Spleen (tissue), 7 donors: ENCODE data around the gene LGALS7.

Experiments used
- CTCF ChIP-seq, 11 experiments: fragments of 200-600 bp in 7 of 11; fragments of 450-650 bp in 4 of 11; sonication (generic) in 4 of 11; IDR thresholded peaks in 8 of 11; conservative IDR thresholded peaks in 3 of 11; 1 replicate in 7 of 11; 2 replicates in 4 of 11; pipeline versions ENCODE4 v1.4.0 to v1.8.0; 2016 to 2021; ENCODE audit warnings: antibody characterized with exemption in 11 of 11, inconsistent platforms in 4 of 11, mild to moderate bottlenecking in 1 of 11
- POLR2A ChIP-seq, 3 donors: fragments of 450-650 bp; IDR thresholded peaks; one replicate each; pipeline ENCODE4 v1.5.1; 2017; ENCODE audit warnings: antibody characterized with exemption in 3 of 3, mild to moderate bottlenecking in 1 of 3
- POLR2AphosphoS5 ChIP-seq, 3 donors: sonication (generic); formaldehyde crosslinking; IDR thresholded peaks; one replicate each; pipeline ENCODE4 v1.5.1; 2017; ENCODE audit warnings: antibody characterized with exemption in 3 of 3
- donor health status: DM: no; HTN: no; CAD: no; lungs with moderate emphysema.
- donor health status: DM: no; HTN: no; CAD: no.
- donor health status: DM: no; HTN: no; CAD: no.

DNA sequence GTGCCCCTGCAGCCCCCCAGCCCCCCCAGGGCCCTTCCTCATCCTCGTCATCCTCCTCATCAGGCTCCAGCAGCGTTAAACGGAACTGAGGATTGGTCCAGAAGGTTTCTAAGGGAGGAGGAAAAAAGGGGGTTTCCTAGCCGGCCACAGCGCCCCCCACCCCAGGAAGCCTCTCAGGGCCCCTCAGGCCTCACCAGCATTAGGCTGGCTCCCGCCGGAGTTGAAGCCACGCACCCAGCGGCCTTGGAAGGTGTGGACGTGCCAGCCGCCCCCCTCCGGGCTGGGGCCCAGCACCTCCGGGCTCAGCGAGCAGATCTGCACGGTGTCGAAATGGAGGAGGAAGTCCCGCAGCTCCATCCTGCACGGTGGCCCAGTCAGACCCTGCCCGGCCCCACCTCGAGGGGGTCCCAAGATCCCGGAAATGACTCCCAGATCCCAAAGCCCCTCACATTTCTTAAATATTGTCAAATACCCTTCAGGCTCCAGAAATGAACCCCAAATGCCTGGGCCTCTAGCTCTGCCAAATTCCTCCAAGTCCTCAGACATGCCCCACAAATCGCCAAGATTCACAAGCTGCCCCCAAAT is 35.9 kb downstream of the LGALS7 start:
- TF ChIP-seq CTCF (IDR thresholded peaks at IDR 0.05 in 8 of 11, conservative IDR thresholded peaks at IDR 0.05 in 3 of 11) (no peak), POLR2AphosphoS5 (IDR thresholded peaks at IDR 0.05) (peak in 1 of 3 donors; percentile 32), POLR2A (IDR thresholded peaks at IDR 0.05) (no peak)
